KMS-11 (cell line): ENCODE results near the gene TTC28.

Source experiments
- H2AFZ ChIP-seq: fragments of 200-600 bp; sonication (generic); 2 replicates; pipeline ENCODE4 v1.6.1; 2016; ENCODE audit warnings: antibody characterized with exemption, mixed run types, low read depth
- H3K27ac ChIP-seq: fragments of 200-600 bp; sonication (generic); 2 replicates; pipeline ENCODE4 v1.6.1; 2016; ENCODE audit warnings: mild to moderate bottlenecking, mixed run types
- H3K27me3 ChIP-seq: fragments of 200-600 bp; sonication (generic); 2 replicates; pipeline ENCODE4 v1.6.1; 2017; ENCODE audit warnings: mild to moderate bottlenecking, low read depth, mixed run types, moderate library complexity; ENCODE audit not compliant: insufficient read depth
- H3K36me3 ChIP-seq: fragments of 200-600 bp; sonication (generic); 2 replicates; pipeline ENCODE4 v1.6.1; 2017; ENCODE audit warnings: mild to moderate bottlenecking, mixed run types; ENCODE audit not compliant: insufficient read depth
- H3K4me1 ChIP-seq: fragments of 200-600 bp; sonication (generic); 2 replicates; pipeline ENCODE4 v1.6.1; 2016; ENCODE audit warnings: mild to moderate bottlenecking, low read depth, mixed run types; ENCODE audit not compliant: poor library complexity, severe bottlenecking
- H3K4me2 ChIP-seq: fragments of 200-600 bp; sonication (generic); 2 replicates; pipeline ENCODE4 v1.7.0; 2016; ENCODE audit warnings: mild to moderate bottlenecking, mixed run types
- H3K4me3 ChIP-seq: fragments of 200-600 bp; sonication (generic); IDR thresholded peaks from 2 replicates; pipeline ENCODE4 v1.6.1; 2017; ENCODE audit warnings: low read depth, low read length, mixed read lengths; ENCODE audit not compliant: insufficient read depth
- H3K79me2 ChIP-seq: fragments of 200-600 bp; sonication (generic); 2 replicates; pipeline ENCODE4 v1.6.1; 2016; ENCODE audit warnings: low read depth, mixed run types; ENCODE audit not compliant: insufficient read depth
- H3K9ac ChIP-seq: fragments of 200-600 bp; sonication (generic); 2 replicates; pipeline ENCODE4 v1.6.1; 2016; ENCODE audit warnings: mild to moderate bottlenecking, mixed run types
- H4K20me1 ChIP-seq: fragments of 200-600 bp; sonication (generic); 2 replicates; pipeline ENCODE4 v1.6.1; 2016; ENCODE audit warnings: mild to moderate bottlenecking, mixed run types; ENCODE audit not compliant: insufficient read depth
- CTCF ChIP-seq: fragments of 200-600 bp; sonication (generic); conservative IDR thresholded peaks from 2 replicates; pipeline ENCODE4 v1.6.1; 2017; ENCODE audit warnings: low read depth, mild to moderate bottlenecking, antibody characterized with exemption, low read length, moderate library complexity, mixed read lengths

Gene TTC28

GRCh38 chr22:28143961-28144745 is 535.5 kb downstream of the TTC28 start:
- Histone ChIP-seq H3K9ac (no peak overlapping the region), H3K27me3 (no peaks in the 10 kb centered on the region), H3K4me1 (peaks cover 3% of the 10 kb centered on the region), H4K20me1 (no peaks in the 10 kb centered on the region), H3K4me3 (no peak overlapping the region), H3K79me2 (no peaks in the 10 kb centered on the region), H3K36me3 (no peaks in the 10 kb centered on the region), H2AFZ (no peak overlapping the region), H3K27ac (no peak overlapping the region), H3K4me2 (no peak overlapping the region)
- no peak for TF ChIP-seq CTCF

- Histone ChIP-seq H3K9ac (no peak overlapping the region), H3K27ac (no peak overlapping the region), H2AFZ (no peak overlapping the region), H3K36me3 (no peaks in the 10 kb centered on the region), H3K4me3 (no peak overlapping the region), H3K79me2 (no peaks in the 10 kb centered on the region), H4K20me1 (no peaks in the 10 kb centered on the region), H3K4me1 (peaks cover 3% of the 10 kb centered on the region), H3K4me2 (no peak overlapping the region), H3K27me3 (no peaks in the 10 kb centered on the region)
- no peak for TF ChIP-seq CTCF
These were observed 536.3 kb downstream of the TTC28 start for GRCh38 chr22:28143241-28143865.

- H3K4me3 ChIP-seq = no peak overlapping the region
- H3K4me2 ChIP-seq = no peak overlapping the region
- H3K4me1 ChIP-seq = peaks cover 3% of the 10 kb centered on the region
- no peaks in the 10 kb centered on the region for H3K36me3 ChIP-seq
- no peak overlapping the region for H2AFZ ChIP-seq
- no peaks in the 10 kb centered on the region for H3K27me3 ChIP-seq
- no peak overlapping the region for H3K9ac ChIP-seq
- no peak overlapping the region for H3K27ac ChIP-seq
- TF ChIP-seq CTCF = no peak
- H3K79me2 ChIP-seq = no peaks in the 10 kb centered on the region
- no peaks in the 10 kb centered on the region for H4K20me1 ChIP-seq
These were observed 537.2 kb downstream of the TTC28 start for GRCh38 chr22:28142361-28142961.

GRCh38 chr22:28141614-28142013 is 538.0 kb downstream of the TTC28 start:
- Histone ChIP-seq H3K4me1 (peaks cover 2% of the 10 kb centered on the region), H3K9ac (no peak overlapping the region), H3K4me2 (no peak overlapping the region), H3K79me2 (no peaks in the 10 kb centered on the region), H2AFZ (no peak overlapping the region), H3K27me3 (no peaks in the 10 kb centered on the region), H3K4me3 (no peak overlapping the region), H4K20me1 (no peaks in the 10 kb centered on the region), H3K36me3 (no peaks in the 10 kb centered on the region), H3K27ac (no peak overlapping the region)
- TF ChIP-seq CTCF = no peak
